ENCODE data around the gene DOC2A.
"Not testable (repeated sequence)": the region's sequence is repeated elsewhere in the genome, so short reads cannot be mapped to it uniquely, and the experiment has no call there.

DOC2A gene

DNA sequence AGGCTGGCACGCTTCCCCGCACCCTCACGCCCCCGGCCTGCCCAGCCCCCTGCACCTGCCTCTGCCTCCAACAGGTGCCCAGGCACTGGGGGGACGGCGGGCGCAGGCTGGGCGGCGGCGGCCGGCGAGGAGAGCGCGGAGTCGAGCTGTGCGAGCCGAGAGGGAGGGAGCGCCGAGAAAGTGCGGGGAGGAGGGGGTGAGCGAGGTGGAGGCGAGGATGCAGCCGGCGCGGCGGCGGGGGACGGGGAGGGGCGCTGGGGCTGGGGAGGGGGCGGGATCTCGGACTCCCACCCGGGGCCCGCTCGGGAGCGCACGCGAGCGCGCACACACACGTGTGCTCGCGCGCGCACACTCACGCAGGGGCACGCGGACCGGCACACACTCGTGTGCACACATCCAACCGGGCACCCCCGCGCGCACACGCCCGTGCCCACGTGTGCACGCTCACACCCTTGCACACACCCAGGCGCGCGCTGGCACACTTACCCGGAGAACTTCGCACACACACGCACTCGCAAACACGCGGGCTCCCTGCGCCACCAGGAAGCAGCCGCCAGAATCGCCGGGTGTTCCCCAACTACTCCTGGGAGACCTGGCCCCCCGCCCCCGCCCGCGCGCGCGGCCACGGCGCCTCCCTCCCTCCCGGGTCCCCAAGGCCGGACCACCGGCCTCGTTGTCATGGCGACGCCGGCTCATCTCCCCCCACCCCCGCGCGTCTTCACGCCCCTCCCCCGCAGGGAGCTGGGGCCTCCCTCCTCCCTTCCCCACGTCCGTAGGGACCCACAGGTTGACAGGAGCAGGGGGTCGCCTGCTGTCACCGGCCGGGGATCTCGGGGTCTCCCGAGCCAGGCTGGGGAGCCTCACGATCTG, at the start of gene DOC2A:
Gene DOC2A (minus strand): TSS at position 184 of the 870 bp plus-strand sequence. CDS start 805 bp downstream, outside the sequence.
- DNase-seq (ENCODE audit: low spot score) = no peak

DNA sequence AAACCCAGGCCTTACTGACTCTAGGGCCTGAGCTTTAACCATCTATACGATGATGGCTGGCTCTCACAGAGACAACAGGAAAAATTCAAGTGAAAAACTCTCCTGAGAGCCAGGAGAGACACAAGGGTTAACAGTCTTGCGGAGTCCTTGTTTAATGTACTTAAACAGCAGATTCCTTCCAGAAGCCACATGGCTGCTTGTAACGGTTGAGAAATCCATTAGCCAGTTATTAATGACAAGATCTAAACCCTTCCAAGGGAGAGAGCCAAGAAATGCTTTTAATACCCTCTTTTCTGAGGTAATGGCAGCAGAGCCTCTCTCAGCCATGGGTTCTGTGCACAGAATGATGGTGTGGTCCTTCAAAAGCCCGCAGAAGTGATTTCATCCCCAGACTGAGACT, 49.5 kb upstream of the DOC2A start:
- no peak for DNase-seq (ENCODE audit: low spot score)

DNA sequence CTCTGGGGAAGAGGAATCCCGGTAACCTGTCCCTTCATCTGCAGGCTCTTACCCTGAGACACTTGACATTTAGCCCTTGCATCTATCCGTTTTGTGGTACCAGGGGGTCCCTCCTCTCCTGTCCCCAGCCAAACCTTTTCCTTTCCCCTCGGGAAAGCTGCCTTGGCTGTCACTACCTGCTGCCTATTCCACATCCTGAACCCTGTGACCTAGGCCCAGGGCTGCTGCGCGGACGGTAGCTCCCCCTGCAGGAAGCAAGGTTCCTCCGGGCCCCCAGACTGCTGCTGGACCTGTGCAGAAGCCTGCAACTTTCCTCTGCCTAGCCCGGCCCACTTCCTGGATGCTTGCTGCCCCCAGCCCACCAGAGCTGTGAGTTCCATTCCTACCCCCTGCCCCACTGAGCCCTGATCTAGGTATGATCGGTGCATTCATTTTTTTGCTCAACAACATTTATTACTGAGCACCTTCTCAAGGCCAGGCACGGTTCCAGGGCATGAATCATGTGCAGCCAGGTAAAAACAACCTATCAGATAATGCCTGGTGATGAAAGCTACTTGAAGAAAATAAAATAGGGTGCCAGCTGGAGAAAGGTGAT, 44.2 kb upstream of the DOC2A start:
- DNase-seq (ENCODE audit: low spot score) = peak; percentile 43

DNA sequence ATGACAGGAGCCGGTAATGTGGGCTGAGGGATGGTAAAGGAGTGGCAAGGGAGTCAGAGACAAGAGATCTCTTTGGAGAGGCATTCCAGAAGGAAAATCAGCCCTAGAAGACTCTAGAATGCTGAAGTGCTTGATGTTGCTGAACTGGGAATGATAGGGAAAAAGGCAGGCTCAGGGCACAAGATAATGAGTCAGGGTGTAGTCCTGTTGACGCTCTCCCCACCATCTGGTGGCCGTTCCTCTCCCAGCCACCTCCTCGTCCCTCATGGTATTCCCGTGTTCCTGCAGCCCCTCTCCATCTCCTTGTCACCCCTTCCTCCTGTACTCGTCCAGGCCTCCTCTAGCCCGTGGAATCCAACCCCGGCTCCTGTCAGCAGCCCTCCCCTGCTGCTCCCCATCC, 43.6 kb upstream of the DOC2A start:
- no peak for DNase-seq (ENCODE audit: low spot score)

DNA sequence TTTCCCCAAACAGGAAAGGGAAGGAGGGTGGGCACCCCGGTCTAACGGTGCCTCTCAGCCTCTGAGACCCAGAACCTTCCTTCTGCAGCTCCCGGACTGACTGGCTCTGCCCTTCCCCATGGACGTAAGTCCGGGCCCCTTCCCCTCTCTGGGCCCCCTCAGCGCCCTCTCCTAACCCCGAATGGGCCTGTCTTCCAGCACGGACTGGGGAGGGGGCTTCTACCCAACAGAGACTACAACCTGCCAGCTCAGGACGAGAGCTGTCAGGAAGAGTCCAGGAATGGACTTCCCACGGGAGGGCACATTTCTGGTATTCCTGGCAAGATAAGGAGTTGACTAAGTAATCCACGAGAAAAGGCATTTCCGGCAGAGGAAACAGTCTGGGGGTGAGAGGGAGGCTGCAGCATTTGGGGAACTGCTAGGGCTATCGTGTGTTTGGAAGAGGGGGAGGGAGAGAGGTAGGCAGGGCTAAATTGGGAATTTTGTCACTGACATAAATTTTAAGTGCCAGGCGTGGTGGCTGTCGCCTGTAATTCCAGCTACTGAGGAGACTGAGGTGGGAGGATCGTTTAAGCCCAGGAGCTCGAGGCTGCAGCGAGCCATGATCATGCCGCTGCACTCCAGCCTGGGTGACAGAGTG, 42.7 kb upstream of the DOC2A start:
- DNase-seq (ENCODE audit: low spot score) = no peak

DNA sequence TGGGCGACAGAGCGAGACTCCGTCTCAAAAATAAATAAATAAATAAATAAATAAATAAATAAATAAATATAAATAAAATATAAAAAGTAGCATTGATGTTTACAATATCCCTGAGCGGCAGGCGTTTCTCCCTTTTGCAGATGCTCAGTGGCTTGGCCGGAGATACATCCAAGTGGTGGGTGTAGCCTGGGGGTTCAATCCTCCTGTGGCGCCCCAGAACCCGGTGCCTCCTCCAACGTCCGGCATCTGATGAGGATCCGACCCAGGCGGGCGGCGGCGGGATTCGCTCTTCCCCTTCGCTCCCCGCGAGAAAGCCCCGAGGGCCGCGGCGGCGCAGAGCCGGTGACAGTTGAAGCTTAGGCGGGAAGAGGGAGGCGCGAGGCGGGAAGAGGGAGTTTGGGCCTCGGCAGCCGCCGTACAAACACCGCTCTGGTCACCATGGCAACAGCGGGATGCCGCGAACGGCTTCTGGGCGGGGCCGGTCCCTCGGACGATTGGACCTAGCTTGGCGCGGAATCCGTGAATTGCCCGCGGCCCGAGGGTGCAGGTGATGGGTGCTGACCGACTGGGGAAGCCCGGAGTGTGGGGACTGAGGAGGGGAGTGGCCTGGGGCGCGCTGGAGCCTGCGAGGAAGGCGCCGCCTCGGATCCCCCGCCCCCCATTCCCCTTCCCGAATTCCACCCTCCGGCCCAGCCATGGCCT, 42.0 kb upstream of the DOC2A start:
- DNase-seq (ENCODE audit: low spot score) = peak; percentile 85

DNA sequence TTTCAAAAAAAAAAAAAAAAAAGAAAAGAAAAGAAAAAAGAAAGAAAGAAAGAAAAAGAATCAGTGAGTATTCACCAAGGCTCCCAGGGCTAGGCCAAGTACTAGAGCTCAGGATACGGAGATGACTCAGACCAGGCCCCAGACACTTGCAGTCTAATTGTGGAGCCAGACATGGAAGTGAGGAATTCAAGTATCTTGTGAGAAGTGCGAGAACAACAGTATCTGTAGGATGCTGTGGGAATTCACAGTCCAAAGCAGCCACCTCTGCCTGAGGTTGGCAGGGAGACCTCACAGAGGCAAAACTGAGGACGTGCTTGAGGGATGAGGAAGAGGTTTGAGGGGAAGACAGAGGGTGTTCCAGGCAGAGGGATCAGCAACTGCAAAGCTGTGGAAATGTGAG, 40.7 kb upstream of the DOC2A start:
- no peak for DNase-seq (ENCODE audit: low spot score)

DNA sequence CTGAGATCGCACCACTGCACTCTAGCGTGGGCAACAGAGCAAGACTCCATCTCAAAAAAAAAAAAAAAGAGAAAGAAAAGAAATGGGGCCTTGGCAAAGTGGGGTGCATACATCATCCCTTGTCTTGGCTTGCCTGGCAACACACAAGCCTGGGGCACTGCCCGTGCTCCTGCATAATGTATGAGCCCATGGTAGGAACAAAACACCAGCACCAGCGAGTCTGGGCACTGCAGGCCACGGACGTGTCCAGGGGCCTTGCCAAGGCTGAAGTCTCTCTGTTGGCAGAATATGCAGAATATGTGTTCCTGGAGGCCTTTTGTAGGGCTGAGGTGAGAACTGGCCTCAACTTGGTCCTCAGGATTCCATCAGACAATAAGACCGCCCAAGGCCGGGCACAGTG, 39.0 kb upstream of the DOC2A start:
- no peak for DNase-seq (ENCODE audit: low spot score)

DNA sequence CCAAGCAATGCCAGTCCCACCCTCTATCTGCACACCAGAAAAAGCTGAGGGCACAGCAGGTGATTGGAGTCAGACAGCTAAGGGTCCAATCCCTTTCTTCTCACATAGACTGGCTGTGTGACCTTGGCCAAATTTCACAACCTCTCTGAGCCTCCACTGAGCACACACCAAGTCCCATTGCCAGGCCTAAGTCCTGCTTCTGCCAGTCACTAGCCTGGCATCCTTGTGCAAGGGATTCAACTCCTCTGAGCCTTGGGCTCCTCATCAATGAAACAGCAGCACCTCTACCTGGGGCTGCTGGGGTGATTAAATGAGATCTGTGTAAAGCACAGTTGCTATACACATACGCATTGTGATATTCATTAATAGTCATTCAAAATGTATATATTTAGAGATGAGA, 35.8 kb upstream of the DOC2A start:
- no peak for DNase-seq (ENCODE audit: low spot score)

DNA sequence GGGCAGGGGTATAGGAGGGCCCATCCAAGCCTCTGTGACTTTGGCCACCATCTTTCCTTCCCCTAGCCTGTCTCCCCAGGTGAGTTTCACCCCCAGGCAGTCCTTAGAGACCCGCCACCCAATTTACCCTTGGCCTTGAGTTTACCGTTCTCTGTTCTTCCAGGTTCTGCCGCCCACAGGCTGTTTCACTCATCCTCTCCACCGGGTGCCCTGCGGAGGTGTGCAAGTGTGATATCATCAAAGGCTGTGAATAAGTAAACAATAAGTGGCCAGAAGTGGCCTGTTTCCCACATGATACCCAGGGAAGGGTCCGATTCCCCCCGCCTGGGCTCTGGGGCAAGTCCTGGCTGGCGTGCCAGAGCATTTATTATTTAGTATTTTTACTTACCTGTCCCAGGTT, 35.4 kb upstream of the DOC2A start:
- no peak for DNase-seq (ENCODE audit: low spot score)

DNA sequence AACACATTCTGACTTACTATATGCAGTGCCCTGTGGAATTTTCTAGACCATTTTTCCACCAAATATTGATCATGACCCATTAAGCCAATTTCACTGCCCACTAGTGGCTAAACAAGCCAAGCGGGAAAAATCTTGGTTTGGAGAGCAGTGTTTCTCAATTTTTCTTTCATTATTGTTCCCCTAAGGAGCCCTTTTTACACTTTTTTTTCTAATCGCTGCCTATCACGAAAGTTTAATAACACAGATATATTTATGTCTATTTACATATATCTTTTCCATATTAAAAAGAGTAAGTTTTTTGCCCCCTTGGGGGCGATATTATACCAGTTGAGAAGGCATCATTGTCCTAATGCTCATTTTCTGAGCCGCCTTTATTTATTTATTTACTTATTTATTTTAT, 31.0 kb upstream of the DOC2A start:
- DNase-seq (ENCODE audit: low spot score) = peak; percentile 19

DNA sequence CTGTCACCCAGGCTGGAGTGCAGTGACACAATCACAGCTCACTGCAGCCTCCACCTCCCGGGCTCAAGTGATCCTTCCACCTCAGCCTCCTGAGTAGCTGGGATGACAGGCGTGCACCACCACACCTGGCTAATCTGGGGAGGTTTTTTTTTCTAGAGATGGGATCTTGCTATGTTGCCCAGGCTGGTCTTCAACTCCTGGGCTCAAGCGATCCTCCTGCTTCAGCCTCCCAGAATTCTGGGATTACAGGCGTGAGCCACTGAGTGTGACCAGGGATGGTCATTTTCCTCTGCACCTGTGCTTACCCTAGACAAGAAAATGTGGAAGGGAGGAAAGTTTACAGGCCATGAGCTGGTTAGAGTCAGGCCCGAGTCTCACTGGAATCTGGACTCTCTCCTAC, 29.9 kb upstream of the DOC2A start:
- not testable (repeated sequence) for DNase-seq (ENCODE audit: low spot score)

DNA sequence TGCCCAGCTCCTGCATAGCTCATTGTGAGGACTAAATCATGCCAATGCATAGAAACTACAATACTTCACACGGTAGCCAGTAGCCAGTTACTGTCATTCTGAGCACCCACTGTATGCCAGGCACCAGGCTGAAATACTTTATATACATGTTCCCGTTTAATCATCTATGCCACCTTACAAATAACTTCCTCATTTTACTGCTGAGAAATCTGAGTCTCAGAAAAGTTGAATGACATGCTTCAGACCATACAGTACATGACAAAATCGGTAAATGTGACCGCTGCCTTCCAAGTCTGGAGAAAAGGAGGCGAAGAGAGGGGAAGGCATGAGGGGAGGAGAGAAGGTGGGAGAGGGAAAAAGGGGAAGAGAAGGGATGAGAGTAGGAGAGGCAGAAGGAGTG, 29.4 kb upstream of the DOC2A start:
- no peak for DNase-seq (ENCODE audit: low spot score)

DNA sequence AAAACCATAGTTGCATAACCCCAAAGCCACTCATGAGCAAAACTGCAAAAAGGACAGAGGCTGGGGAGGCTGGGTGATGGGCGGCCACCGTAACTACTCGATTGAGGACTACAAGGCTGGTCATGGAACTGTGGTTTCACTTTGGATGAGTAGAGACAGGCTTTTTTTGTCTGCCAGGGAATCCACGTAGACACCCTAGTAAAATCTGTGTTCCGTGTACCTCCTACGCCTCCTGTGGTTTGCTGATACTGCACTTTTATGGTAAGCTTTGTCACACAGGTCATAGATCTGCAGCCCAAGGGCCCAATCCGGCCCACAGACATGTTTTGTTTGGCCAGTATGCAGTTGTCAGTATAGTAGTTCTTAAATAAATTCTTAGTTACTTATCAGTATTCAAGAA, 22.4 kb upstream of the DOC2A start:
- no peak for DNase-seq (ENCODE audit: low spot score)

DNA sequence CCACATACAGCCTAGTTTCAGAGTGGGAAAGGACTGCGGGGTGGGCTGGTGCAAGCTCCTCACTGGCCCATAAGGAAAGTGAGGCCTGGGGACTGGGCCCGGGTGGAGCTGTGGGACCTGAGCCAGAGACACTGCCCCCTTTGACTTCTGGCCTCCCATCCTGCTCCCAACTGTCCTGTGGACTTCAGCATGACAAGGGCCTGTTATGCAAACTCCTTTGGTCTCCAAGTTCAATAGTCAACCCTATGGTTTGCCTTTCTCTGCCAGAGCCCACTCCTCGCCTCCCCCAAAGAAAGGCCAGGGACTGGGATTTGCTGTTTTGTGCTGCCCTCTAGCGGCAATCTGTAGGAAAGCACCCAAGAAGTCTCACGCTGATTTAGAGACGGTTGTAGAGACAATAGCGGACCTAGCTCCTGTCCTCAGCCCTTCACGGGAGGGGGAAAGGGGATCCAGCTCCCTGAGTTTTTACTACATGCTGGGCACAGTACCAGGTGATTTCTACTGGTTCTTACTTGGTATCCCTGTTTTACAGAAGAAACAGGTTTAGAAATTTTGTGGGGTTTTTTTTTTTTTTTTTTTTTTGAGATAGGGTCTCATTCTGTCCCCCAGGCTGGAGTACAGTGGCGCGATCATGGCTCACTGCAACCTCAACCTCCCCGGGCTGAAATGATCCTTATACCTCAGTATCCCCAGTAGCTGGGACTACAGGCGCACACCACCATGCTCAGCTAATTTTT, 21.4 kb upstream of the DOC2A start:
- DNase-seq (ENCODE audit: low spot score) = peak; percentile 64

DNA sequence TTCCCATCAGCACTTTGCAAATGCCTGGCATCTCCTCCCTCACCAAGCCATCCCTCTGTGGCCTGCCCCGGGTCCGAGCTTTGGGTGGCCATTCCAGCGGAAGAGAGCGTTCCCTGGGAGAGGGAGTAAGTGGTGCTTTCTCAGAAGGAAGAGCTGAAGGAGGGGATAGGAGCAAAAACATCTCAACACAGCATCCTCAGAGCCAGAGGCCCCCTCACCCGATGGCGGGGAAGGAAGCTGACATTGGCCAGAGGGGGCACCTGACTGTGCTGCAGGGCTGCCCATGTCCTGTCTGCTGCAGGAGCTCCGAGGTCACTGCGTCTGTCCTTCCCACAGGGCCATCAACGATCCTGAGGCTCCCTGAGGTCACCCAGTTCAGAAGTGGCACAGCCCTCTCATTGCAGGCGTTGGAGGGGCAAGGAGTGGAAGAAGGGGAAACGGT, 20.7 kb upstream of the DOC2A start:
- no peak for DNase-seq (ENCODE audit: low spot score)

DNA sequence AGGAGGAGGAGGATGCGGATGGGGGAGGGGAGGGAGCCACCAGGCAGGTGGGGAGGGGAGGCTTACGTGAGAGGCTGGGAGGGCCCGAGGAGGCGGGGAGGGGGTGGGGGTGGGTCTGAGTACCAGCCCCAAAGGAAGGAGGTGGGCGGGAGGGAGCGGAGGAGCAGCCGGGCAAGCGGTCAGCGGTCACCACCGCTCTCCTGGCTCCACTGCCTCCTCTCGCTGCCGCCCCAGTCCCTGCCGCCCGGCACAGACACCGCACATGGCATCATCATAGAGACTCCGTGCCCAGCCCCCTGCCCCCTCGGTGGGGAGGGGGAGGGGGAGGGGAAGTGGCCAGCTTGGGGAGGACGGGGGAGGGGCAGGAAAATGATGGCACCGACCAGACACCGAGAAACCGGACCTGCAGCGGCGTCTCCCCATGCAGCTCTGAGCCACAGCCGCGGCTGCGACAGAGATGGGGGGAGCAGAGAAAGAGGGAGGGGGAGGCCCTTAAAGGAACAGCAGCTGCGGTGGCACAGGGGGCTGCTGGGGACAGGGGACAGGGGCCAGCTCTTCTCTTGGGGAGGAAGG, 20.1 kb upstream of the DOC2A start, which contains the start of gene TLCD3B:
Gene TLCD3B (minus strand): TSS at position 431 of the 573 bp plus-strand sequence. CDS start 744 bp downstream, outside the sequence.
- no peak for DNase-seq (ENCODE audit: low spot score)

DNA sequence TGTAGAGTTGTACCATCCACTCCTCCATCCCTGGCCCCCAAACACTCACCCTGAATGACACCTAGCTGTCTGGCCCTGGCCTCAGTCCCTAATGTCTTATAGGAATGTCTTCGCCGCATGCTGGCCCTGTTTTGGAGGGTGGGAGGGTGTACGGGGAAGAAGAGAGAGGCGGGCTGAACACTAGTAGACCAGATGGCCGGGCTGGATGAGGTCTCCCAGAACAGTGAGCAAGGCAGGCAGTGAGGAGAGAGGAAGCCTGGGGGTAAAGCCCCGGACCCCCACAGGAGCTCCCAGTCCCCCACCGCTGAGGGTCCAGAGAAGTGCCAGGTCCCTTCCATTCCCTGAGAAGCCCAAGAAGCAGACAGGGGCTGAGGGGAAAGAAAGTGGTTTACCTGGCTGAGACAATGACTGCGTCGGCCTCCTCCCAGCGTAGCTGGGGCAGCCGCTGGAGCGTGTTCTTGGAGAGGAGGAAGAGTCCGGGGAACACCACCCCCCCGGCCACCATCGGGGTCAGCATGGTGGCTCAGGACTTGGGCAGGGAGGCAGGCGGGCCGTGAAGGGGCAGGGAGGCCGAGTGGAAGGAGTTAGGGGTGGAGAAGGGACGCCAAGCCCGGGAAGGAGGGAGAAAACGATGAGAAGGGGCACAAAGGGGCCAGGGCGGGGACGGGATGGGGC, 19.3 kb upstream of the DOC2A start:
- DNase-seq (ENCODE audit: low spot score) = no peak

DNA sequence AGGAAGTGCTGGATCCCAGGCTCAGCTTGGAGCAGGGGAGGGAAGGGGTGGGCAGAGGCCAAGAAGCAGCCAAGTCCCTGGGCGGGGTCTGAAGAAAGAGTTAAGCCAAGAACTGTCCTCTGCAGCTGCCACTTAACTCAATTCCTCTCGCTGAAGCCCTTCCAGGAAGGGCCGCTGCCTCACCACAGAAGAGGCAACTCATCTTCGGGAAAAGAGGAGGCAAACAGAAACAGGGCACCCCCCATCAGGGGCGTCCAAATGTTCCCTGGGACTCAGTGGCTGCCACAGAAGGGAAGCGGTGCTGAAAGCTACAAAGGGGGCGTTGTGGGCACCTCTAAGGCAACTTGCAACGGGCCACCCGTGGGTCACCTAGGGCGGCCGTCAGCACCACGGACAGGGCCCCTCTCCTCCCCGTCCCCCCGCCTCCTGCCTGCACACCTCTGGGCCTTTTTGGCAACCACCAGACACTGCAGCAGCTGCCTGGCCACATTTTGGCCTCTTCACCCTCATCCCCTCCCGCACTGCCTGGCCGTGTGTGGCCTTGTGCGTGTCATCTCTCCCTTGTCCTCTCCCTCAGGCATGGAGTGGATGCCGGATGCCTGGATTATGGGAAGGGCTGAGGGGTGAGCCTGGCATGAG, 17.7 kb upstream of the DOC2A start:
- DNase-seq (ENCODE audit: low spot score) = no peak
